ENCODE results near the gene TCF4. TPM values are rescaled to one million over a fixed set of nuclear protein-coding genes. Genes with fewer than 3 reads are reported as not detected.

Gene TCF4
- total RNA-seq, 2 experiments from 2014 or later = 0.75 to 1.4 TPM

- Mint-ChIP-seq H3K4me3 (no peak overlapping the region), H3K27me3 (no peaks in the 10 kb centered on the region), H3K36me3 (no peaks in the 10 kb centered on the region), H3K27ac (no peak overlapping the region), H3K4me1 (no peaks in the 10 kb centered on the region), H3K9me3 (no peaks in the 10 kb centered on the region)
- POLR2A ChIA-PET = no interaction called here
- ATAC-seq (ENCODE audit: low read depth) (no peak), DNase-seq (no peak)
Observed at GRCh38 chr18:55384551-55385275, 203.3 kb downstream of the TCF4 start.

DNA sequence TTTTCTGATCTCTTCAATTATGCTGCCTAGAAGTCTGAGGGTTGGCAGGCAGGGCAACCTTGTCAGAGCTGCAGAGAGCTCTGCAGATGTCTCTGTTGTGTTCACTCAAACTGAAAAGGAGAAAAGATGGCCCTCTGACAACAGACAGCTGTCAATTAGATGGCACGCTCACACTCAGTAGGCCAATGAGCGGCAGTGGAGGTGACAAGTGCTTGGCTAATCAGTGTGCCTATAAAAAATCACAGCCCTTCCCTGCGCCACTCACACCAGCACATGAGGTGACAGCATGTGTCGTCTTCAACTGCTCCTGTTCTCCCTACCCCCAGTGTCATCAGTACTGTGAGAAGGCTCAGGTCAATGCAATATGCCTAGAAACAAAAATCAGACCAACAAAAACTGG lies 203.9 kb downstream of the TCF4 start:
- Mint-ChIP-seq H3K27me3 (no peaks in the 10 kb centered on the region), H3K4me1 (no peaks in the 10 kb centered on the region), H3K4me3 (no peak overlapping the region)

GRCh38 chr18:55382277-55382805 lies 205.7 kb downstream of the TCF4 start:
- Mint-ChIP-seq H3K27ac (no peak overlapping the region), H3K4me3 (no peak overlapping the region), H3K27me3 (no peaks in the 10 kb centered on the region), H3K4me1 (no peaks in the 10 kb centered on the region), H3K9me3 (no peaks in the 10 kb centered on the region), H3K36me3 (no peaks in the 10 kb centered on the region)
- no peak for ATAC-seq (ENCODE audit: low read depth)
- POLR2A ChIA-PET = no interaction called here
- no peak for DNase-seq

More for the DNA sequence above, 203.9 kb downstream of the TCF4 start:
- POLR2A ChIA-PET = no interaction called here
- no peaks in the 10 kb centered on the region for H3K9me3 Mint-ChIP-seq
- H3K27ac Mint-ChIP-seq = no peak overlapping the region
- ATAC-seq (ENCODE audit: low read depth) (no peak), DNase-seq (no peak)
- H3K36me3 Mint-ChIP-seq = no peaks in the 10 kb centered on the region

GRCh38 chr18:55381277-55381676 lies 206.7 kb downstream of the TCF4 start:
- ATAC-seq (ENCODE audit: low read depth) (no peak), DNase-seq (no peak)
- Mint-ChIP-seq H3K27ac (no peak overlapping the region), H3K27me3 (no peaks in the 10 kb centered on the region), H3K4me3 (no peak overlapping the region), H3K4me1 (no peaks in the 10 kb centered on the region), H3K36me3 (no peaks in the 10 kb centered on the region), H3K9me3 (no peaks in the 10 kb centered on the region)
- POLR2A ChIA-PET = no interaction called here

DNA sequence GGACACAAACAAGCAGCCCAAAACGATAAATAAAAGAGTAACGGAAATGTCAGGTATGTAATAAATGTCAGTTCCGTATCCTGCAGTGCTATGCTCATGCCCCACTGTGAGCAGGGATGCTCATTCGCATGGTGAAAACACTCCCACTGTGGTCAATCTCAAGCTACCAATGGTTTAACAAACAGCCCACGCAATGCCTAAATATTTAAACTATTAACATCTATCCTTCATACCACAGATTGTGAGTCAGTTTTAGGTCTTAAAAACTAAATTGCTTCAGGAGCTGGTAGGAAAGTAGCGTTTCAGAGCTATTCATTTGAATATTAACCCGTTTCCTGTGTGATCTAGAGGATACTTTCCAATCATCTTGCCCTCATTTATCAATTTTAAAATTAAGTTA lies 207.4 kb downstream of the TCF4 start:
- DNase-seq (no peak), ATAC-seq (ENCODE audit: low read depth) (no peak)
- no peaks in the 10 kb centered on the region for H3K4me1 Mint-ChIP-seq
- POLR2A ChIA-PET = no interaction called here
- H3K9me3 Mint-ChIP-seq = no peaks in the 10 kb centered on the region
- no peak overlapping the region for H3K27ac Mint-ChIP-seq
- H3K36me3 Mint-ChIP-seq = no peaks in the 10 kb centered on the region
- H3K4me3 Mint-ChIP-seq = no peak overlapping the region
- no peaks in the 10 kb centered on the region for H3K27me3 Mint-ChIP-seq

- H3K27ac Mint-ChIP-seq = no peak overlapping the region
- H3K4me1 Mint-ChIP-seq = no peaks in the 10 kb centered on the region
- no peak for ATAC-seq (ENCODE audit: low read depth)
- H3K9me3 Mint-ChIP-seq = peaks cover 3% of the 10 kb centered on the region
- H3K36me3 Mint-ChIP-seq = no peaks in the 10 kb centered on the region
- H3K27me3 Mint-ChIP-seq = no peaks in the 10 kb centered on the region
- no peak overlapping the region for H3K4me3 Mint-ChIP-seq
- DNase-seq = no peak
- POLR2A ChIA-PET = no interaction called here
Observed at GRCh38 chr18:55376387-55376786, 211.6 kb downstream of the TCF4 start.

GRCh38 chr18:55375930-55376329 lies 212.1 kb downstream of the TCF4 start:
- POLR2A ChIA-PET = no interaction called here
- H3K4me1 Mint-ChIP-seq = no peaks in the 10 kb centered on the region
- no peak for DNase-seq
- H3K9me3 Mint-ChIP-seq = peaks cover 3% of the 10 kb centered on the region
- no peaks in the 10 kb centered on the region for H3K27me3 Mint-ChIP-seq
- H3K4me3 Mint-ChIP-seq = no peak overlapping the region
- ATAC-seq (ENCODE audit: low read depth) = no peak
- H3K36me3 Mint-ChIP-seq = no peaks in the 10 kb centered on the region
- no peak overlapping the region for H3K27ac Mint-ChIP-seq

GRCh38 chr18:55374741-55375140 lies 213.3 kb downstream of the TCF4 start:
- Mint-ChIP-seq H3K9me3 (peaks cover 3% of the 10 kb centered on the region), H3K27me3 (no peaks in the 10 kb centered on the region), H3K36me3 (no peaks in the 10 kb centered on the region), H3K4me1 (no peaks in the 10 kb centered on the region), H3K4me3 (no peak overlapping the region), H3K27ac (no peak overlapping the region)
- POLR2A ChIA-PET = no interaction called here
- ATAC-seq (ENCODE audit: low read depth) (no peak), DNase-seq (no peak)

DNA sequence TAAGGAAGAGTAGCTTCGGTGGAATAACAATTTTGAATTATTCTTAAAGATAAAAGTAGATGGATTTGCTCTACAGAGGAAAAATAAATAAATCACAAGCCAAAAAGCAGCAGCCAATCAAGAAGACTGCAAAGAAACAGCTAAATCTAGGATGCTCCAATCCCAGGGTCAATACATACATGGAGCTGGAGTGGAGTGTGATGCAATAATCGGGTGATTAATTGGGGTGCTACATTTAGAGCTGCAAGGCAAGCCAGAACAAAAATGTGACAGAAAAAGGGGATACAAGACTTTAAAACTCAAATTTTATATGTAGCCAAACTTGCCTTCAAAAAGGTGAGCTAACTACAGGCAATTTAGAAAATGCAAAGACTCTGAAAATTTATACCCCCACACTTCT lies 215.8 kb downstream of the TCF4 start:
- no peak overlapping the region for H3K4me3 Mint-ChIP-seq
- ATAC-seq (ENCODE audit: low read depth) (no peak), DNase-seq (no peak)
- H3K36me3 Mint-ChIP-seq = no peaks in the 10 kb centered on the region
- H3K27me3 Mint-ChIP-seq = no peaks in the 10 kb centered on the region
- H3K27ac Mint-ChIP-seq = no peak overlapping the region
- peaks cover 3% of the 10 kb centered on the region for H3K9me3 Mint-ChIP-seq
- POLR2A ChIA-PET = no interaction called here
- no peaks in the 10 kb centered on the region for H3K4me1 Mint-ChIP-seq

DNA sequence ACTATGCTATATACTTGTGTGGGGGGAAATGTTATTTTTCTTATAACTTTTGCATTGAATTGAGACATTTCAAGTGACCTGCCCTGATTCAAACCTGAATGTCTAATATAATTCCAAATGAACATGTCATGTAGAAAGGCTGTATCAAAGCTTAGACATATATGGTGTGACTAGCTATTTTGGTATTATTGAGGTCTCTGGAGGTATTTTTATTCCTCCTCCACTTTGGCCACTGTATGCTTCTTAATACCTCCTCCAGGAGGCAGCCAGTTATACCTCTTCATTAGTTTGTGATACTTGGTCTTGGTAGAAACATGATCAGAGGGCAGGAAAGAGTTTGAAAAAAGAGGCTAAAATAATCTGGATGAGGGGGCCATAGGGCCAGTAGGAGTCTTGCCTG lies 217.1 kb downstream of the TCF4 start:
- Mint-ChIP-seq H3K4me3 (no peak overlapping the region), H3K36me3 (no peaks in the 10 kb centered on the region), H3K27ac (no peak overlapping the region)

DNA sequence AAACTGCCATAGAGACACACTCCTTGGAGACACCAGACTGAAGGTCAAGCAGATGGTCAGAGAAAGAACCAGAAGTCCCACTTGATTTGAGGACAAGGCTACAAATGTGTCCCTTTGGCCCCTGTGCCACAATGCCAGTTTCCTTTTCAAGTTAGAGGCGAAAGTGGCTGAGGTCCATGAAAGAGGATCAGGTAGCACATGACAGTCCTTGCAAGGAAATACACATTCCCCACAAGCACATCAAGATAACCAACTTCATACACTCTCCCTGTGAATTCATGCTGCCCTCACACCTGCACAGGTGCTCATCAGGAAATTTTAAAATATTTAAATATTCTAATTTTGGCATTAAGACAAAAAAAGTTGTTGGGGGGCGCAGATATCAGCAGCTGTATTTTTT lies 218.6 kb downstream of the TCF4 start:
- no peaks in the 10 kb centered on the region for H3K4me1 Mint-ChIP-seq
- H3K36me3 Mint-ChIP-seq = no peaks in the 10 kb centered on the region
- POLR2A ChIA-PET = no interaction called here
- H3K9me3 Mint-ChIP-seq = peaks cover 3% of the 10 kb centered on the region
- H3K27ac Mint-ChIP-seq = no peak overlapping the region
- no peak for DNase-seq
- no peak for ATAC-seq (ENCODE audit: low read depth)
- no peaks in the 10 kb centered on the region for H3K27me3 Mint-ChIP-seq
- no peak overlapping the region for H3K4me3 Mint-ChIP-seq

More for the DNA sequence above, 217.1 kb downstream of the TCF4 start:
- H3K27me3 Mint-ChIP-seq = no peaks in the 10 kb centered on the region
- H3K4me1 Mint-ChIP-seq = no peaks in the 10 kb centered on the region
- DNase-seq (no peak), ATAC-seq (ENCODE audit: low read depth) (no peak)
- H3K9me3 Mint-ChIP-seq = peaks cover 3% of the 10 kb centered on the region
- POLR2A ChIA-PET = no interaction called here

DNA sequence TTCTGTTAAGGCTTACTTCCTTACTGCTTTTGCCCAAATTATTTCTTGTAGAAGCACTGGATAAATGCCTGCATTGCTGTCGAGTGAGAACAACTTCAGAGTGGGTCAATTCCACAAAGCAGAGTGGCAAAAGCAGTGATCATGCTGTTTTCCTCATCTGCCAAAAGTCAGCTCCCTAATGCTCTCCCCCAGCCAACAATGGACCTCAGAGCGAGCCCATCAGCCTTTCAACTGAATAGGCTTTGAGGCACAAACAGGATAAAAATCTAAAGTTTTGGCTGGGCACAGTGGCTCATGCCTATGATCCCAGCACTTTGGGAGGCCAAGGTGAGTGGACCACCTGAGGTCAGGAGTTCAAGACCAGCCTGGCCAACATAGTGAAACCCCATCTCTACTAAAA lies 222.7 kb downstream of the TCF4 start:
- no peak overlapping the region for H3K27ac Mint-ChIP-seq
- ATAC-seq (ENCODE audit: low read depth) (no peak), DNase-seq (no peak)
- H3K27me3 Mint-ChIP-seq = no peaks in the 10 kb centered on the region
- no peaks in the 10 kb centered on the region for H3K36me3 Mint-ChIP-seq
- no peak overlapping the region for H3K4me3 Mint-ChIP-seq
- H3K4me1 Mint-ChIP-seq = no peaks in the 10 kb centered on the region
- no peaks in the 10 kb centered on the region for H3K9me3 Mint-ChIP-seq
- POLR2A ChIA-PET = no interaction called here

GRCh38 chr18:55362303-55362702 lies 225.7 kb downstream of the TCF4 start:
- no peak overlapping the region for H3K27ac Mint-ChIP-seq
- ATAC-seq (ENCODE audit: low read depth) = no peak
- no peak overlapping the region for H3K4me3 Mint-ChIP-seq
- no peaks in the 10 kb centered on the region for H3K9me3 Mint-ChIP-seq
- POLR2A ChIA-PET = no interaction called here
- no peaks in the 10 kb centered on the region for H3K4me1 Mint-ChIP-seq
- DNase-seq = no peak
- H3K36me3 Mint-ChIP-seq = no peaks in the 10 kb centered on the region
- H3K27me3 Mint-ChIP-seq = no peaks in the 10 kb centered on the region

DNA sequence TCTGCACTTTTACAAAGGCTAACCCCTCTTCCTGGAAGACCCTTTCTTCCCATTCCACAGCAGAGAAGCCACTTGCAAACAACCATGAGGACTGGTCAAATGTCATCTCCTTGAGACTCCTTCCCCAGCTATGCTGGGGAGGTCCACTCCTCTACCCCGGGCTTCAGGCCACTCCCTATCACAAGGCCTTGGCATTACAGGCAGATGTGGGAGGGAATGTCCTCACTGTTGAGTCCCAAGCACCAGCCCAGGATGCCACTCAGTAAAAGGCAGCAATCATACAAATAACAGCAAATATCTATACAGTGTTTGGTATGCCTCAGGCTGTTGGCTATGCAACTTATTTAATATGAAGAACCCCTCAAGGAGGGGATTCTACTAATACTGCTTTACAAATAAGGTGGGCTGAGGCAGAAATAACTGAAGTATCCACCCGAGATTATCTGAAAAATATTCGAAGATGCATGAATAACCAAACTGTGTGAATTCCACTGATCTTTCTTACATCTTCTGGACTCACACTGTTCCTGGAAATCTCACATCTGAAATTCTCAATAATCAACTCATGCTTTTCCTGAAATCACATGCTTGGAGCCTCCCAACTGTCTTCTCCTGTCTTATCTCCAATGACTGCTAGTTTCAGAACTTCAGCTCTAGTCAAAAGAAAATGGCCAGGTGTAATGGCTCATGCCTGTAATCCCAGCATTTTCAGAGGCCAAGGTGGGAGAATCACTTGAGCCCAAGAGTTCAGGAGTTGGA lies 226.3 kb downstream of the TCF4 start:
- no peaks in the 10 kb centered on the region for H3K4me1 Mint-ChIP-seq
- H3K4me3 Mint-ChIP-seq = no peak overlapping the region
- H3K27me3 Mint-ChIP-seq = no peaks in the 10 kb centered on the region
- DNase-seq = no peak
- H3K9me3 Mint-ChIP-seq = no peaks in the 10 kb centered on the region
- no peak for ATAC-seq (ENCODE audit: low read depth)
- POLR2A ChIA-PET = no interaction called here
- H3K27ac Mint-ChIP-seq = no peak overlapping the region
- H3K36me3 Mint-ChIP-seq = no peaks in the 10 kb centered on the region

Data from activated naive CD8-positive, alpha-beta T cell treated with anti-CD3 and anti-CD28 coated beads, Interleukin-2, amount 10 ng/mL, durations not matched to agents 7 days and 5 days (primary cell).